ENCODE results near the gene ALOX15B.

- TF ChIP-seq CTCF (IDR thresholded peaks at IDR 0.05; ENCODE audit: low read length) (no peak), EZH2 (optimal IDR thresholded peaks at IDR 0.05; ENCODE audit: low read depth, low read length) (no peak), EZH2phosphoT487 (IDR thresholded peaks at IDR 0.05; ENCODE audit: low read length) (no peak)
Measured at GRCh38 chr17:8059131-8059530, 20.3 kb downstream of the ALOX15B start.
